Suprapubic skin (tissue), 4 donors: Measurements from ENCODE around the gene CLTB.

ENCODE experiments used
- CTCF ChIP-seq, 2 donors: fragments of 200-600 bp in 1 of 2; fragments of 450-650 bp in 1 of 2; sonication (generic) in 1 of 2; IDR thresholded peaks; one replicate each; pipeline ENCODE4 v1.5.1; 2016 to 2019; ENCODE audit warnings: antibody characterized with exemption in 2 of 2, mild to moderate bottlenecking in 1 of 2, moderate library complexity in 1 of 2
- EP300 ChIP-seq: sonication (generic); formaldehyde crosslinking; IDR thresholded peaks from one replicate; pipeline ENCODE4 v1.6.1; 2017; ENCODE audit warnings: antibody characterized with exemption
- POLR2A ChIP-seq, 2 donors: fragments of 450-650 bp; IDR thresholded peaks; one replicate each; pipeline ENCODE4 v1.6.1; 2017; ENCODE audit warnings: antibody characterized with exemption in 2 of 2, mild to moderate bottlenecking in 2 of 2, moderate library complexity in 2 of 2
- POLR2AphosphoS5 ChIP-seq, 3 donors: sonication (generic); formaldehyde crosslinking; IDR thresholded peaks; one replicate each; pipeline ENCODE4 v1.6.1; 2017; ENCODE audit warnings: antibody characterized with exemption in 3 of 3

DNA sequence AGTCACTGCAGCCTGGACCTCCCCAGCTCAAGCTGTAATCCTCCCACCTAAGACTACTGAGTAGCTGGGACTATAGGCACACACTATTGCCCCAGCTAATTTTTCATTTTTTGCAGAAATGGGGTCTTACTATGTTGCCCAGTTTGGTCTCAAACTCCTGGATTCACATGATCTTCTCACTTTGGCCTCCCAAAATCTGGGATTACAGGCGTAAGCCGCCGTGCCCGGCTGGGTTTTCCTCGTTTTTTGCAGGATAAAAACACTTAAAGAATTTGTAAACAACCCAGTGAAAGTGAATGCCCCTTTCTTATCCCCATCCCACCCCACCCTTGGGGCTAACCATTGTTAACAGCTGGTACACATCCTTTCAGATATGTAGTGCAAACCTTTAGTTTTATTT is 7.7 kb downstream of the CLTB start:
- TF ChIP-seq CTCF (IDR thresholded peaks at IDR 0.05) (no peak), POLR2A (IDR thresholded peaks at IDR 0.05) (no peak), EP300 (no peak), POLR2AphosphoS5 (IDR thresholded peaks at IDR 0.05) (no peak)
